HG02642 (cell line): ENCODE results near the gene STK32B.

Source experiments
- ATAC-seq: cut with Tn5 transposase; IDR thresholded peaks from one replicate; pipeline ENCODE4 v1.9.1; 2021; ENCODE audit warnings: mild to moderate bottlenecking; ENCODE audit not compliant: unreplicated experiment, poor library complexity

Gene STK32B

DNA sequence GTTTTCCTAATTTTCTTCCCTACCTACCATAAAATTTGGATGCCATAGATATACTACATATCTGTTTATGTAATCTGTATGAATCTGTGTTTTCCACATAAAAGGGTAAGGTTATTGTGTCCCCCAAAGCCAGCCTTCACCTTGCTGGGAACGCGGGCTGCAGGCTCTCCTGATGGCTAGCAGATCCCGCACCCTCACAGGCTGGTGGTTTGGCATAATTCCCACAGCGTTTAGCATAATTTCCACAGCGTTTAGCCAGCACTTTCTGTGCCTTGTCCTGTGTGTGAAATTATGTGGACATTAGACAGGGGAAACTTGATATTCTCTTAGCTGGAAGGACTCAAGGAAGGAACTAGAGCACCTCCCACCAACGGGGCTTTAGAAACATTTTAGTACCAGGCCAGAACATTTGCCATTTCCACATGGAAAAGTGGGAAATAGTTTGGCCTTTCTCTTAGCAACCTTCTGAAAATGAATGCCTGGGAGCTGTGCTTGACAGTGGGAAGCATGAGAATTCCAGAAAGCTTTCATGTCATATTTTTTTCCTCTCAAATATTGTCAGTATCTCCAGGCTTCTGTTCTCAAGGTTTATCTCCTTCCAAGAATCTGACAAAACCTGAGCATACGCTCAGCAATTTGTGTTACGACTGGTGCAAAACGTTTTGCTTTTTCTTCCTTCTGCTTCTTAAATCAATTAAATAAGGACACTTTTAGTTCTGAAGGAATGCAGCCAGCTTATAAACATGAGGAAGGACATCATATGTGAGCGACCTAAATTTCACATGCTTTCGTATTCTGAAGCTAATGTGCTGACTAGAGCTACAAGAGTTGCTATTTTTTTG, 67.9 kb downstream of the STK32B start:
- no peak for ATAC-seq

GRCh38 chr4:5120067-5120466, 68.8 kb downstream of the STK32B start:
- ATAC-seq = no peak

GRCh38 chr4:5120468-5120867, 69.2 kb downstream of the STK32B start:
- ATAC-seq = no peak

- no peak for ATAC-seq
These were observed 70.8 kb downstream of the STK32B start for GRCh38 chr4:5122114-5122513.

DNA sequence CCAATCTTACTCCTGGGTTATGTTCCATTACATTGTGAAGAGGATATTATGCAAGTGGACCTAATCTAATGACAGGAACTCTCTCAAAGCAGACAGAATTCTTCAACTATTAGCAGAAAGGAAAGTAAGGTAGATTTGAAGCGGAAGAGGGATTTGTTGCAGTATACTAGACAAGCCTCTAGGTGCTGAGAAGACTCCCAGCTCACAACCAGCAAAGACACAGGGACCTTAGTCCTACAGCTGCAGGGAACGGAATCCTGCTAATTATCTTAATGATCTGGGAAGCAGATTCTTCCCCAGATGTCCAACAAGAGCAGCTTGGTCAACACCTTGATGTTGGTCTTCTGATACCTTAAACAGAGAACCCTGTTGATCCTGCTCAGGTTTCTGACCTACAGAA, 73.6 kb downstream of the STK32B start:
- ATAC-seq = no peak

DNA sequence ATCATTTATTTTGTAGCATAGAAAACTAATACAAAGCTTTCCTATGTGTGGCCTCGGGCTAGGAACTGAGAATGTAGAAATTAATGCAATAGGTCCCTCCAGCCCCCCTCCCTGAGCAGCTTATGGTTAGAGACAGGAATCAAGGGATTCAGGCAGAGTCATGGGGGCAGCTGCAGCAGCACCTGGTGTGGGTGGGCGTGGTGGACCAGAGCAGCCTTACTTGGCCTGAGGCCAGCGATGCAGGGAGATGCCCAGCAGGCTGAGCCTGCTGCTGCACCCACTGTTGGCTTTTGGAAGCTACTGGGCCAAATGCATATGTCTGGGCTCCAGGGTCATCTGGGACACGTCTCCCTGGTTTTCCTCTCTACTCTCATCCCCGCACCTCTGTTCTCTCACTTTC, 74.0 kb downstream of the STK32B start:
- ATAC-seq = no peak

- ATAC-seq = no peak
These were observed 75.0 kb downstream of the STK32B start for GRCh38 chr4:5126231-5126630.

- no peak for ATAC-seq
These were observed 75.6 kb downstream of the STK32B start for GRCh38 chr4:5126857-5127256.

DNA sequence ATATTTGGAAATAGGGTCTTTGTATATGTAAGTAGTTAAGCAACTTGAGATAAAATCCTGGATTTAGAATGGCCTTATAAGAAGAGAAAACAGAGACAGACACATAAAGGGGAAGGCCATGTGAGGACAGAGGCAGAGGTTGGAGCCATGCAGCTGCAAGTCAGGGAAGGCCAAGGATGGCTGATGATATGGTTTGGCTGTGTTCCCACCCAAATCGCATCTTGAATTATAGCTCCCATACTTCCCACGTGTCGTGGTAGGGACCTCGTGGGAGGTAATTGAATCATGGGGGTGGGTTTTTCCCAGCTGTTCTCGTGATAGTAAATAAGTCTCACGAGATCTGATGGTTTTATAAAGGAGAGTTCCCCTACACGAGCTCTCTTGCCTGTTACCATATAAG, 76.3 kb downstream of the STK32B start:
- ATAC-seq = no peak

- no peak for ATAC-seq
These were observed 77.3 kb downstream of the STK32B start for GRCh38 chr4:5128569-5128968.

DNA sequence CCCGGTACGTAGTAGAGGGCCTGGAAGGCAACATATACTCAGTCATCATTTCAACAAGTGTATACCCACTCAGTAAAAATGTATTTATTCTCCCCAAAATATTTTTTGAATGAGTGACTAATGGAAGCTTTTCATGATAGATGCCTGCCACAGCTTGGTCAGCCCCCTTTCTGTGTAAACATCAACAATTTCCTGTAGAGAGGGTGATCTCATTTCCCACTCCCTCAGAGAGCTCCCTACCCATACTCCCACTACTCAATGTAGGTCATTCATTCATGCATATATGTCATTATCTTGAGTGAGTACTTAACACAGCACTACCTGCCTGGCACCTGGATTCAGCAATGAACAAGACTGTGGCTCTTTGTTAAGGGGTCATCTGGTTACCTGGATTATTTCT, 81.9 kb downstream of the STK32B start:
- ATAC-seq = no peak

DNA sequence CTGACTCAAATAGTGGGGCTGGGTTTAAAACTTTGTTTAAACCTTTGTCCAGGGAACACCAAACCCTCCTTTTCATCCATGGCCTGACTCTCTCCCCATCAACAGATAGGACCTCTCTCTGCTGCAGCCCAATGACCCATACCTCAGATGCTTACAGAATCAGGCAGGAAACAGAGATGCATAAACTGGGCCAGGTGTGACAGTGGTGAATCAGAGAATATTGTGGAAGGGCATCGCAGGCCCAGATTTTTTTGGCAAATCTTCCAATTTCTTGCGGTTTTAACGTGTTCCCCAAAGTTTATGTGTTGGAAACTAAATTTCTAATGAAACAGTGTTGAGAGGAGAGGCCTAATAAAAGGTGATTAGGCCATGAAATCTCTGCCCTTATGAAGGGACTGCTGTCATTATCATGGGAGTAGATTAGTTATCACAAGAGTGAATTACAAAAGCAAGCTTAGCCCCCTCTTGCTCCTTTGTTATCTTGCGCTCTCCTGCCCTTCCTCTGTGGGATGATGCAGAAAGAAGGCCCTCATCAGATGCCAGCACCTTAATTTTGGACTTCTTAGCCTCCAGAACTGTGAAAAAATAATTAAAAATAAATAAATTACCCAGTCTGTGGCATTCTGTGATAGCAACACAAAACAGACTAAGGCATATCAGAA, 82.8 kb downstream of the STK32B start:
- ATAC-seq = no peak

GRCh38 chr4:5134620-5135019, 83.3 kb downstream of the STK32B start:
- ATAC-seq = no peak

DNA sequence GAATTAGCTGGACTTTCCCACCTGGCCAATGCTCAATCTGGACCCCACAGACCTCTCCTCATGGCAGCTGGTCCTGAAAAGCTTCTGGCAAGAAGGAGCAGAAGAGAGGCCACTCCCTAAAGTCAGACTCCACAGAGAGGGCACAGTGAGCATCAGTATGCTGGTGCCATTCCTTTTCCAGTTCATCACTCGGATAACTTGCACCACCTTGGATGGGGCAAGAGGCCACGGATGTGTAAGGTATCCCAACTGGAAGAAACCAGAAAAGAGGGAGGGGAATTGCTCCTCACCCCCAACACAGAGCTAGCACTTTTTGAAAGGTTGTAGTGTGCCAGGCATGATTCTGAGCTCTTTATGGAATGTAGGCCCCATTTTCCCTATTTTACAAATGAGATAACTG, 85.9 kb downstream of the STK32B start:
- ATAC-seq = no peak

- no peak for ATAC-seq
These were observed 86.6 kb downstream of the STK32B start for GRCh38 chr4:5137927-5138326.

DNA sequence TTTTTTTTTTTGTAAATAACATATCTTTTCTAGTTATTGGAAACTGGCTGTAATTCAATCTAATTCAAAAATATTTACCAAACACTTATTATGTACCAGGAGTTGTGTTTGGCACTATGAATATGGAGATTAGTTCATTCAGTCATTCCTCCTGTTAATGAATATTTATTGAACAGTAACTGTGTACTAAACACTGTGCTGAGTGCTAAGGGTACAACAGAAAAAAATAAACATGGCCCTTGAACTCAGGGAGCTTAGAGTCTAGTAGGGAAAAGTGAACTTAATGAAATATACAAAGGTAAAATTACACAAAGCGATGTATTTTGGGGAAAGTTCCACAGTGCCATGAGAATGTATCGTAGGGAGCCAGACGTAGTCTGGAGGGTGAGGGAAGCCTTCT, 87.1 kb downstream of the STK32B start:
- ATAC-seq = no peak

DNA sequence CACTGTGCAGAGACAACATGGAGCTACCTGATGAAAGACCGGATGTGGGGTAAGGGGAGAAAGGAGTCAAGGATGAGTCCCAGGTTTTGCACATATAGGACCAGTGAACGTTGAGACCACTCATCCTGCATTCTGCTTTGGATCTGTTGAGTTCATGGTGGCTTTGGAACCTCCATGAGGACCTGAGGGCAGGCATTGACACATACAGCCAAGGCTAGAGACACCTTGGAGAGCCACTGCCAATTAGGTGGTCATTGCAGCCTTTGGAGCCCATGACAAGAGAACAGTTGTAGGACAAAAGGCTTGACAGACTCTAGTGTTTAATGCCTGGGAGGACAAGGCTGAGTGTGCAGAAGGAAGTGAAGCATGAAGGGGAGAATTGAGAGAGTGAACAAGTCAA, 87.9 kb downstream of the STK32B start:
- ATAC-seq = no peak

GRCh38 chr4:5141802-5142201, 90.5 kb downstream of the STK32B start:
- ATAC-seq = no peak

DNA sequence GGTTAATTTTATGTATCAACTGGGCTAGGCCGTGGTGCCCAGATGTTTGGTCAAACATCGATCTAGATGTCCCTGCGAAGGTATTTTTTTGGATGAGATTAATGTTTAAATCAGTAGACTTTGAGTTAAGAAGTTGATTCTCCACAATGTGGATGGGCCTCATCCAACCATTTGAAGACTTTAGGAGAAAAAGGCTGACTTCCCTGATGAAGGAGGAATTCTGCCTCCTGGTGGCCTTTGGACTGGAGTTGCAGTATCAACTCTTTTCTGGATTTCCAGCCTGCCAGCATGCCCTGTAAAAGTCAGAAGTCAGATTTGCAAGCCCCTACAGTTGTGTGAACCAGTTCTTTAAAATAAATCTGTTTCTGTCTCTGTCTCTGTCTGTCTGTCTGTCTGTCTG, 91.4 kb downstream of the STK32B start:
- ATAC-seq = no peak

DNA sequence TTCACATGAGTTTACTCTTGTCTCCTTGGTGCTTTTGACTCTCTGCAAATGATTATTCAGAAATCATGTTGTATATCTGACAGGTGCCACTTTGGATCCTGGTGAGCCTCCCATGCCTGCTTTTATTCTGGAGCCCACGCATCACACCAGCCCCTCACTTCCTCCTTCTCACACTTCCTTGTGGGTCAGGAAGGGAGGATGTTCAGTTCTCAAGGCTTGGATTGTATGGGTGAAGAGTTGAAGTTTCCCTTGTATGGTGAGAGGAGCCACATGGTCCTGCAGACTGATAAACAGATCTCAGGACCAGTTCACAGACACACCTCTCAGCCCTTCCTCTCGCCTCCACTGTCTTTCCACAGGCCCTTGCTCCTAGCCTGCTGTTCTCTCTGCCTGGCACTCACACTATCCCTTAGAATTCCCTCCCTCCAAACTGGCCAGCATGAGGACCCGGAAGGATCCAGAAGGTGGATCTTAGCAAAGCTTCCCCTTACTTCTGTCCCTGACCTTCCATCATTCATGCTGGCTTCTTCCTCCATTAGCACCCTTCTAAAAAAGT, 92.1 kb downstream of the STK32B start:
- ATAC-seq = no peak

DNA sequence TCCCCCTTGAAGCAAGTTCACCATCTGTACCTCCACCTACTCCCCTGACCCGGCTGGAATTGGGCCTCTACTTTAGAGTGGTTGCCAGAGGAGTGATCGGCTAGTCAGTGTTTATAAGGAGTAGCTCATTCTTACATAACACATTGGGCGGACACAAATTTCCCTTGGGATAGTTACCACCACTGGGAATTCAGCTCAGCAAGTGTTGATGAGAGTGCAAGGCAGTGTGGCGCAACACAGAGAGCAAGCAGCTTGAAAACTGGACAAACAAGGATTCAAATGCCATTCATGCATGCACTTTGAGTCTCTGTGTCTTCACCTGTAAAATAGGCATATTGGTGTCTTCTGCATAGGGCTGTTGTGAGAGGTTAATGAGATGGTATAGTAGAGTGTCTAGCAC, 92.7 kb downstream of the STK32B start:
- ATAC-seq = no peak

GRCh38 chr4:5144384-5144783, 93.1 kb downstream of the STK32B start:
- no peak for ATAC-seq
